GM12878 (cell line): ENCODE measurements around the gene PRMT1. TPM values are rescaled to one million over a fixed set of nuclear protein-coding genes. Genes with fewer than 3 reads are reported as not detected.

Source experiments
- MAX ChIP-seq: IDR thresholded peaks from 2 replicates; pipeline ENCODE4 v1.6.1; 2012; ENCODE audit warnings: low read depth, low read length, improper control_type of control experiment
- MEF2B ChIP-seq: fragments of 450-650 bp; IDR thresholded peaks from 2 replicates; pipeline ENCODE4 v1.6.1; 2018; ENCODE audit warnings: mild to moderate bottlenecking, moderate library complexity; ENCODE audit not compliant: partially characterized antibody, poor library complexity, severe bottlenecking
- NR2C1 ChIP-seq: fragments of 450-650 bp; IDR thresholded peaks from 2 replicates; pipeline ENCODE4 v1.6.1; 2017; ENCODE audit warnings: antibody characterized with exemption, mild to moderate bottlenecking, moderate library complexity
- PBX3 ChIP-seq: IDR thresholded peaks from 2 replicates; pipeline ENCODE4 v1.6.1; 2011; ENCODE audit warnings: mild to moderate bottlenecking, low read depth, low read length, moderate library complexity; ENCODE audit not compliant: insufficient replicate concordance
- RBBP5 ChIP-seq: fragments of 200-600 bp; sonication (generic); conservative IDR thresholded peaks from 2 replicates; pipeline ENCODE4 v1.6.1; 2016
- RFX5 ChIP-seq: IDR thresholded peaks from 2 replicates; pipeline ENCODE4 v1.6.1; 2011; ENCODE audit warnings: low read depth, low read length, improper control_type of control experiment
- SP1 ChIP-seq: IDR thresholded peaks from one replicate; pipeline ENCODE4 v1.6.1; 2011; ENCODE audit warnings: low read depth, low read length
- SPI1 ChIP-seq: IDR thresholded peaks from 2 replicates; pipeline ENCODE4 v1.6.1; 2011; ENCODE audit warnings: low read depth, mild to moderate bottlenecking, low read length, moderate library complexity, borderline replicate concordance; ENCODE audit not compliant: insufficient read depth
- polyA plus RNA-seq, 11 experiments: library from polyadenylated mRNA; depleted of rRNA in 4 of 11; unstranded in 6 of 11; stranded (reverse) in 5 of 11; fragments of >200 nt; fragmentation: Nextera tagmentation in 4 of 11; fragmentation: Illumina TruSeq in 1 of 11; extraction: Ambion mirVana in 4 of 11; extraction: Trizol in 1 of 11; gene quantifications; 1 replicate in 1 of 11; 2 replicates in 10 of 11; pipeline versions ENCODE4 v1.2.1 to v1.2.3, GENCODE V29; 2011 to 2016; ENCODE audit warnings: inconsistent platforms in 2 of 11, missing spikeins in 2 of 11, low read depth in 1 of 11
- total RNA-seq, 4 experiments: library from RNA; depleted of rRNA in 3 of 4; stranded (reverse); fragments of >200 nt in 3 of 4; fragmentation: Illumina TruSeq in 1 of 4; extraction: Trizol in 1 of 4; gene quantifications; 2 replicates each; pipeline versions ENCODE4 v1.2.1 to v1.2.3, GENCODE V29; 2013 to 2021
- TF ChIP-seq, protein P1 (sequence below): fragments of 150-350 bp; IDR thresholded peaks from 2 replicates; pipeline ENCODE4 v1.6.1; 2016; ENCODE audit warnings: low read depth, low read length

PRMT1 gene
- total and polyA plus RNA-seq, 10 of the 15 experiments (the other 5 are each of a cell fraction or from before 2014, with no cell fraction given): 19.9 to 667 (median 444) TPM

DNA sequence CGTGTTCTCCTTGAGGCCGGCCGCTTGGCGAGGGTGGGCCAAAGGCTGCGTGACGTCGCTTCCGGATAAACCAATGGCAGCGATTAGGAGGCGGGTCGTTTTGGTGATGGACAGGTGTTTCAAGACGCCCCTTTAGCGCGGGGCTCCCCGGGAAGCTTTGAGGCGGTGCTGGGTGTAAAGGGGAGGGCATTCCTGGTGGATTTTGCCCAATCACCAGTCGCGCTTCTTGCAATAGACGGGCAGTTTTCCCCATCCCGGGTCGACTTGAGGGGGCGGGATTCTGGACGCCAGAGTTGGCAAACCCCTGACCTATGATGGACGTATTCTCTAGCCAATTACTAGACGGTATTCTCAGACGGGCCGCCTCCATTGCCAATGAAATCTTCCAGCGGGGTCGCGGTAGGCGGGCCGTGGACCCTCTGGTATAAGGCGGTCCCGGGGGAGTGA, 264 bp upstream of the PRMT1 start (continued):
- TF ChIP-seq SPI1: no peak
- TF ChIP-seq NR2C1: peak; percentile 92
- TF ChIP-seq, protein P1, sequence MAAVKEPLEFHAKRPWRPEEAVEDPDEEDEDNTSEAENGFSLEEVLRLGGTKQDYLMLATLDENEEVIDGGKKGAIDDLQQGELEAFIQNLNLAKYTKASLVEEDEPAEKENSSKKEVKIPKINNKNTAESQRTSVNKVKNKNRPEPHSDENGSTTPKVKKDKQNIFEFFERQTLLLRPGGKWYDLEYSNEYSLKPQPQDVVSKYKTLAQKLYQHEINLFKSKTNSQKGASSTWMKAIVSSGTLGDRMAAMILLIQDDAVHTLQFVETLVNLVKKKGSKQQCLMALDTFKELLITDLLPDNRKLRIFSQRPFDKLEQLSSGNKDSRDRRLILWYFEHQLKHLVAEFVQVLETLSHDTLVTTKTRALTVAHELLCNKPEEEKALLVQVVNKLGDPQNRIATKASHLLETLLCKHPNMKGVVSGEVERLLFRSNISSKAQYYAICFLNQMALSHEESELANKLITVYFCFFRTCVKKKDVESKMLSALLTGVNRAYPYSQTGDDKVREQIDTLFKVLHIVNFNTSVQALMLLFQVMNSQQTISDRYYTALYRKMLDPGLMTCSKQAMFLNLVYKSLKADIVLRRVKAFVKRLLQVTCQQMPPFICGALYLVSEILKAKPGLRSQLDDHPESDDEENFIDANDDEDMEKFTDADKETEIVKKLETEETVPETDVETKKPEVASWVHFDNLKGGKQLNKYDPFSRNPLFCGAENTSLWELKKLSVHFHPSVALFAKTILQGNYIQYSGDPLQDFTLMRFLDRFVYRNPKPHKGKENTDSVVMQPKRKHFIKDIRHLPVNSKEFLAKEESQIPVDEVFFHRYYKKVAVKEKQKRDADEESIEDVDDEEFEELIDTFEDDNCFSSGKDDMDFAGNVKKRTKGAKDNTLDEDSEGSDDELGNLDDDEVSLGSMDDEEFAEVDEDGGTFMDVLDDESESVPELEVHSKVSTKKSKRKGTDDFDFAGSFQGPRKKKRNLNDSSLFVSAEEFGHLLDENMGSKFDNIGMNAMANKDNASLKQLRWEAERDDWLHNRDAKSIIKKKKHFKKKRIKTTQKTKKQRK: peak; percentile 97
- TF ChIP-seq SP1: peak; percentile 93
- peak; percentile 65 for TF ChIP-seq RFX5
- TF ChIP-seq RBBP5: no peak
- TF ChIP-seq MEF2B: peak; percentile 99
- TF ChIP-seq PBX3: peak; percentile 93
- no peak for TF ChIP-seq MAX
